ENCODE results near the gene CCNF.

DNA sequence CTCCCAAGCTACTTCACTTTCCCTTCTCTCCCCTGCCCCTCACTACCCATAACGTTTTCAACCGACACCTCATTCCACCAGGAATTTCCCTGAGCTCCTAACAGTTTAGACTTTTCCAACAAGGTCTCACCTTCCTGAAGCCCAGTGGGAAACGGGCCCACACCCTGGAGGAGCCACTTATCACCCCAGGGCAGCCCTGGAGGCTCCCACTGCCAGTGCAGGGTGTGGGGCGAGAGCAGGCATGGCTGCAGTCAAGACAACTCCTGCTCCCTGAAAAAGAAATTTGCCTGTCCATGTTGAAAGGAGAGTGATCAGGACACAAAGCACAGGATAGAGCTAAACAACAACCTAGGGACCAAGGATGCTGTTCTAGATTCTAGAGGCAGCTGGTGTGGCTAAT lies 1.7 kb upstream of the CCNF start:
- TF ChIP-seq EZH2 (IDR thresholded peaks at IDR 0.05; ENCODE audit: borderline replicate concordance, low read depth, low read length, poor library complexity, severe bottlenecking) (no peak), CTCF (conservative IDR thresholded peaks at IDR 0.05; ENCODE audit: low read depth, low read length) (no peak)

All from A673 (cell line).